CD4-positive, alpha-beta T cell treated with Interleukin-17A for 4 hours (primary cell): ENCODE results near the gene PCGF3.
"Not testable (repeated sequence)": the region's sequence is repeated elsewhere in the genome, so short reads cannot be mapped to it uniquely, and the experiment has no call there.

Experiments
- DNase-seq: peaks from one replicate; pipeline ENCODE4 v3.0.0-alpha.2; 2020; ENCODE audit warnings: mixed read lengths

Gene PCGF3

GRCh38 chr4:705278-706082, at the start of gene PCGF3:
Gene PCGF3, plus strand, starts transcription at chr4:705832. Its CDS starts 27,849 bp downstream, at chr4:733681.
- peak; percentile 98 for DNase-seq

- DNase-seq = no peak
Observed at GRCh38 chr4:656436-657337, 48.9 kb upstream of the PCGF3 start.

DNA sequence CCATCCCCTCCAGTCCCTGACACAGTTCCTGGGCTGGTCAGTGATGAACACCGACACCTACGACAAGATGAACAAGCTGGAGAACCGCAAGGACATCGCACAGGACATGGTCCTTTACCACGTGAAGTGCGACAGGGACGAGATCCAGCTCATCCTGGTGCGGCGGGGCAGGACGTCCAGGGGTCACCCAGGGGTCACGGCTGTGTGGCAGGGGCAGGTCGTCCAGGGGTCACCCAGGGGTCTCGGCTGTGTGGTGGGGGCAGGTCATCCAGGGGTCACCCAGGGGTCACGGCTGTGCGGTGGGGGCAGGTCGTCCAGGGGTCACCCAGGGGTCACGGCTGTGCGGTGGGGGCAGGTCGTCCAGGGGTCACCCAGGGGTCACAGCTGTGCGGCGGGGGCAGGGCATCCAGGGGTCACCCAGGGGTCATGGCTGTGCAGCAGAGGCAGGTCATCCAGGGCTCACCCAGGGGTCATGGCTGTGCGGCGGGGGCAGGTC, 48.2 kb upstream of the PCGF3 start:
- DNase-seq = no peak

GRCh38 chr4:657834-658667, 47.6 kb upstream of the PCGF3 start:
- DNase-seq = no peak

DNA sequence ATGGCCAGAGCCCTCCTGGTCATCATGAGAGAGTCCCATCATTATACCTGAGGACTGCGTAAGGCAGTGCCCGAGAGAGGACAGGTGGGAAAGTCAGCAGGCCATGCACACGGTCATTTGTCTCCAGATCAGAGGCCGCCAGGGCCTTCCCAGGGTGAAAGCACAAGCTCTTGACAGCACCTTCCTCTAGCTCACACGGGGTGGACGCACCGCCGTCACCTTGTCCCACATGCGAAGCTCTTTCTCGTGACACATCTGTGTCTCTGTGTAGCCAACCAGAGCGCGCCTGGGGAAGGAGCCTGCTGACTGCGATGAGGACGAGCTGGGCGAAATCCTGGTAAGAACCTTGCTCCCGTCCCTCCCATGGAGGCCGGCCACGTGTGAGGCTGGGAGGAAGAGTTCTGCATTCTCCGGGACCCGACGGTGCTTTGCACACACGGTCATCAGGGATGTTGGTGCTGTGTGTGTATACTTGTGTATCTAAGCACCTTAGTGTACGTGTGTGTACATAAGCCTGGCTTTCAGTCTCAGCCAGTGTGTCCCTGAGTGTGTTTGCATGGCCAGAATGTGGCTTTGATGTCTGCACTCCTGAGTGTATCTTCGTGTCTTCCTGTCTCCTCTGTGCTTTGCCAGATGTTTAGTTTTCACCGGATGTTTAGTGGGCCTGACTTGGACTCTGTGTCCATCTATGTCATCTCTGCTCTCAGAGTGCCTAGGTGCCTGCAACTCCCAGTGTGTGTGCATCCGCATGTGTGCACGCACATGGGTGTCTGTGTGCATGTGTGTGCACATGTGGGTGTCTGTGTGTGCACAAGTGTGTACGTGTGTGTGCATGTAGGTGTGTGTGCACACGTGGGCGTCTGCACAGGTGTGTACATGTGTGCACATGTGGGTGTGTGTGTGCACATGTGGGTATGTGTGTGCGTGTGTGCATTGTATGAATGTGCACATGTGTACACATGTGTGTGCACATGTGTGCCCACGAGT, 46.7 kb upstream of the PCGF3 start:
- DNase-seq = no peak

DNA sequence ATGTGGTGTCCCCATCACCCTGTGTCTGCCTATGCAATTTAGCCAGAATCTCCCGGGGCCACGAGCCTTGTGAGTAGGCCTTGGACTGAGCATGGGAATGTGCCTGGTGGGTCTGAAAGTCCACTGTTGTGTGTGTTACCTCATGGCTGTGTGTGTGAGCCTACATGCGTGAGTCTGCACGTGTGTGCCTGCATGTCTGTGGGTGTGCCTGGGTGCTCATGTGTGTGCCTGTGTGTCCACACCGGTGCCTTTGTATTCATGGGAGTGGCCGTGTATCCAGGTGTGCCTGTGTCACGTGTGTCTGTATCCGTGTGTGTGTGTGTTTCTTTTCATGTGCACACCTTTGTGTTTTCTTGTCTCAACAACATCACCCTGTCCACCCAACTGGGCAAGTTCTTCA, 45.8 kb upstream of the PCGF3 start:
- no peak for DNase-seq

DNA sequence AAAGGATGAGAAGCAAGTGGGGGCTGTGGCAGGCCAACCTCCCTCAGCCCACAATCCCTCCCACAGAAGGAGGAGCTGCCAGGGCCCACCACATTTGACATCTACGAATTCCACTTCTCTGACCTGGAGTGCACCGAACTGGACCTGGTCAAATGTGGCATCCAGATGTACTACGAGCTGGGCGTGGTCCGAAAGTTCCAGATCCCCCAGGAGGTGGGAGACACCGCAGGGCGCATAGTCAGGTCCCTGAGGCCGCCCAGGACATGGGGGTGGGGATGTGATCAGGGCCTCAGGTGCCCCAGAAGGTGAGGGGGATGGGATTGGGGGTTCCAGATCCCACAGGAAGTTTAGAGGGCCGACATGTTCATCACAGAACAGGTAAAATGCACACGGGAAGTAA, 45.2 kb upstream of the PCGF3 start:
- no peak for DNase-seq

DNA sequence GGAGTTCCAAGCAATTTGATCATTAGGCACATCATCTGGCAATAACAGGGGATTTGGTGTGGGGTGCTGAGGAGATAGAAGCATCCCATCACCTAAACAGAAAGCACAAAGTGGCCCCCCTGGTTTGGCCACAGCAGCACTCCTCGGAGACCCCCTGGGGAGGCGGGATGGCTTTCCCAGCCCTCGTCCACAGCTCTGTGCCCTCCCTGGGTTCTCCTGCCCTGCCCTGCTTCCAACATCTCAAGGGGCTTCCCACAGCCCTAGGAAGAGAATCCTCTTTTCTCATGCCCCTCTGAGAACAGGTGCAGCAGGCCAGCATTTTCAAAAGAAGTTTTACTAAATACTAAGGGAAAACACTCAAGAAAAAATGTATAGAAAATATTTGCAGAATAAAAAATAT, 44.4 kb upstream of the PCGF3 start:
- DNase-seq = no peak

GRCh38 chr4:661881-662761, 43.5 kb upstream of the PCGF3 start:
- DNase-seq = peak; percentile 1

- peak; percentile 13 for DNase-seq
Observed at GRCh38 chr4:663046-663437, 42.6 kb upstream of the PCGF3 start.

GRCh38 chr4:663438-664428, 41.9 kb upstream of the PCGF3 start:
- DNase-seq = peak; percentile 87

- peak; percentile 1 for DNase-seq
Observed at GRCh38 chr4:664713-665231, 40.9 kb upstream of the PCGF3 start.

DNA sequence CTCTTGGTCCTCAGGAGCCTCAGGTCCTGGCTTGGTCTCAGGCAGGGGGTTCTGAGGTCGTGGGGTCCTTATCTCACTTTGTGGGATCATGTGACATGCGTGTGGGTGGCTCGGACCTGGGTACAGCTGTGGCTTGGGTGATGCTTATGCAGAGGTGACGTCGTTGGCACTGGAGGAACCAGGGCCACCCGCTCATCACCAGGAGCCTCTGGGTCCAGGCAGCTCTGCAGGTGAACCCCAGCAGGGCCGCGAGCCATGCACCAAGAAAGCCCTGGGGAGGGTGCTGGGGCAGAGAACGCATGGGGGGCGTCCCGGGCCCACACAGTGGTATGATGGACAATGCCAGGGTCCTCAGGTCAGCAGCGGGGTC, 40.3 kb upstream of the PCGF3 start:
- no peak for DNase-seq

- no peak for DNase-seq
Observed at GRCh38 chr4:665751-666435, 39.7 kb upstream of the PCGF3 start.

DNA sequence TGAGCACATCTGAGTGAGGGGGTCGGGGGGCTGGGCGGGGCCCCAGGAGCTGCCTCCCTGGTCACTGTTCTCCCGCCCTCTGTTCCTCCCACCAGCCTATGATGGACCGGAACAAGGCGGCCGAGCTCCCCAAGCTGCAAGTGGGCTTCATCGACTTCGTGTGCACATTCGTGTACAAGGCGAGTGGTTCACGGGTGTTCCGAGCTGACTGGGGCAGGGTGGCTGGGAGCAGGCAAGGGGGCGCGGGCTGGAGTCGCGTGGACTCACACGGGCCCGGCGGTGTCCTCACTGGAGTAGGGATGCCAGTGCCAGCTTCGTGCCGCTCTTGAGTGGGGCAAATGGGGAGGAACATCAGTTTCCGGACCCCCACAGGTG, 39.2 kb upstream of the PCGF3 start:
- DNase-seq = peak; percentile 1

GRCh38 chr4:666822-667544, 38.6 kb upstream of the PCGF3 start:
- no peak for DNase-seq

GRCh38 chr4:667545-667925, 38.1 kb upstream of the PCGF3 start:
- no peak for DNase-seq

GRCh38 chr4:668219-668618, 37.4 kb upstream of the PCGF3 start:
- not testable (repeated sequence) for DNase-seq
